Bronchial epithelial cell (primary cell): ENCODE data around the gene GINS1. TPM values are rescaled to one million over a fixed set of nuclear protein-coding genes. Genes with fewer than 3 reads are reported as not detected.

Source experiments
- DNase-seq: peaks from one replicate; pipeline ENCODE4 v3.0.0-alpha.2; 2010; ENCODE audit warnings: low read depth
- FAIRE-seq: peaks from 2 replicates; lab custom pipeline; 2011; peaks lifted over from hg19 to GRCh38; lab: Jason Lieb, UNC
- H3K27me3 ChIP-seq: 2 replicates; pipeline ENCODE4 v1.5.1; 2011; ENCODE audit warnings: low read length; ENCODE audit not compliant: control insufficient read depth, insufficient read depth
- H3K36me3 ChIP-seq: 2 replicates; pipeline ENCODE4 v1.5.1; 2011; ENCODE audit warnings: low read length; ENCODE audit not compliant: control insufficient read depth, insufficient read depth
- H3K4me3 ChIP-seq: 2 replicates; pipeline ENCODE4 v1.5.1; 2011; ENCODE audit warnings: mild to moderate bottlenecking, low read depth, low read length, control low read depth
- total RNA-seq: library from RNA; depleted of rRNA; stranded (reverse); fragments of >200 nt; gene quantifications from 2 replicates; pipeline ENCODE4 v1.2.1, GENCODE V29; 2014
- TF ChIP-seq, protein P1 (sequence below): IDR thresholded peaks from 2 replicates; pipeline ENCODE4 v1.5.1; 2011; ENCODE audit warnings: mild to moderate bottlenecking, moderate library complexity, low read length, control low read depth, inconsistent platforms; ENCODE audit not compliant: insufficient read depth, severe bottlenecking

GINS1 gene
- total RNA-seq, 1 donor from 2014 or later: 1.1 TPM

DNA sequence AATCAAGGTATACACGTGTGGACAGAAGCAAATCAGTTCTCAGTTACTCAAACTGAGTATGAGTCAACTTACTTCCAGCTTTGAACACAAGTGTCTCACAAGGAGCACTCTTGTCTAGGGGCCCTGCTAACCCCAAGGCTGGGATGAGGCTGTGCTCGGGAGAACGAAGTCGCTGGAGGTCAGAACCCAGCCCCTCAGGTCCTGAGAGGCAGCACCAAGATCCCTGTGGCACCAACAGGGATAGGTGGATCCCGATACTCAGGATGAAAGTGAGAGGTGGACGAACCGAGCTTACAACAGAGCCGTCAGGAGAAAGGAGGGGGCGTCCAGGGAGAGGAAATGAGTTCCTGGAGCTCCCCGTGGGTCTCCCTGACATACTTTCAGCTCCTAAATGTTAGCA, 85.7 kb downstream of the GINS1 start:
- TF ChIP-seq, protein P1, sequence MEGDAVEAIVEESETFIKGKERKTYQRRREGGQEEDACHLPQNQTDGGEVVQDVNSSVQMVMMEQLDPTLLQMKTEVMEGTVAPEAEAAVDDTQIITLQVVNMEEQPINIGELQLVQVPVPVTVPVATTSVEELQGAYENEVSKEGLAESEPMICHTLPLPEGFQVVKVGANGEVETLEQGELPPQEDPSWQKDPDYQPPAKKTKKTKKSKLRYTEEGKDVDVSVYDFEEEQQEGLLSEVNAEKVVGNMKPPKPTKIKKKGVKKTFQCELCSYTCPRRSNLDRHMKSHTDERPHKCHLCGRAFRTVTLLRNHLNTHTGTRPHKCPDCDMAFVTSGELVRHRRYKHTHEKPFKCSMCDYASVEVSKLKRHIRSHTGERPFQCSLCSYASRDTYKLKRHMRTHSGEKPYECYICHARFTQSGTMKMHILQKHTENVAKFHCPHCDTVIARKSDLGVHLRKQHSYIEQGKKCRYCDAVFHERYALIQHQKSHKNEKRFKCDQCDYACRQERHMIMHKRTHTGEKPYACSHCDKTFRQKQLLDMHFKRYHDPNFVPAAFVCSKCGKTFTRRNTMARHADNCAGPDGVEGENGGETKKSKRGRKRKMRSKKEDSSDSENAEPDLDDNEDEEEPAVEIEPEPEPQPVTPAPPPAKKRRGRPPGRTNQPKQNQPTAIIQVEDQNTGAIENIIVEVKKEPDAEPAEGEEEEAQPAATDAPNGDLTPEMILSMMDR: no peak
- Histone ChIP-seq H3K4me3 (no peak overlapping the region), H3K36me3 (no peaks in the 10 kb centered on the region), H3K27me3 (no peaks in the 10 kb centered on the region)
- FAIRE-seq (peak; percentile 28), DNase-seq (no peak)

DNA sequence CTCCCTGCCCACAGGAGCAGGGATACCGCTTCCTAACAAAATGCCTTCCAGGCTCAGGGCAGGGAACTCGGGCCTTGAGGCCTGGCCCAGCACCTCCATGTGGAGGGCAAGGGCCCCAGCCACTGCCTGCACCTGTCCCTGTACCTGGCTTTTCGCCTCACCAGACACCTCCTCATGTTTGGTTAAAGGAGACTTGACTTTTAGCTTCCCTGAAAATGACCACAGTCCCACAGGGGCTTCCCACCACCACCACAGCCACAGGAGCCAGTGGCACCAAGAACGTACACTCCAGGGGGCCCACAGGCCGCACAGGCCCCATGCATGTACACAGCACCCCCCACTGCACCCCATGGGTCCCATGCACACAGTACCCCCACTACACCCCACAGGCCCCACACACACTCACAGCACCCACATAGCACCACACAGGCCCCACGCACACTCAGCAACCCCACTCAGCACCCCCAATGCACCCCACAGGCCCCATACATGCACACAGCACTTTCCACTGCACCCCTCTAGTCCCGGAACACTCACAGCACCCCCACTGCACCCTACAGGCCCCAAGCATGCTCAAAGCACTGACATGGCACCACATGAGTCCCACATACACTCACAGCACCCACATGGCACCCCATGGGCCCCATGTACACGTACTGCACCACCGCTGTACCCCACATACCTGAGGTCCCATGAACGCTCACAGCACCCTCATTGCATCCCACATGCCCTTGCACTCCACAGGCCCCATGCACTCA, 86.5 kb downstream of the GINS1 start:
- H3K4me3 ChIP-seq: no peak overlapping the region
- FAIRE-seq: no peak
- no peaks in the 10 kb centered on the region for H3K27me3 ChIP-seq
- no peak for DNase-seq
- no peaks in the 10 kb centered on the region for H3K36me3 ChIP-seq
- TF ChIP-seq, protein P1: no peak

DNA sequence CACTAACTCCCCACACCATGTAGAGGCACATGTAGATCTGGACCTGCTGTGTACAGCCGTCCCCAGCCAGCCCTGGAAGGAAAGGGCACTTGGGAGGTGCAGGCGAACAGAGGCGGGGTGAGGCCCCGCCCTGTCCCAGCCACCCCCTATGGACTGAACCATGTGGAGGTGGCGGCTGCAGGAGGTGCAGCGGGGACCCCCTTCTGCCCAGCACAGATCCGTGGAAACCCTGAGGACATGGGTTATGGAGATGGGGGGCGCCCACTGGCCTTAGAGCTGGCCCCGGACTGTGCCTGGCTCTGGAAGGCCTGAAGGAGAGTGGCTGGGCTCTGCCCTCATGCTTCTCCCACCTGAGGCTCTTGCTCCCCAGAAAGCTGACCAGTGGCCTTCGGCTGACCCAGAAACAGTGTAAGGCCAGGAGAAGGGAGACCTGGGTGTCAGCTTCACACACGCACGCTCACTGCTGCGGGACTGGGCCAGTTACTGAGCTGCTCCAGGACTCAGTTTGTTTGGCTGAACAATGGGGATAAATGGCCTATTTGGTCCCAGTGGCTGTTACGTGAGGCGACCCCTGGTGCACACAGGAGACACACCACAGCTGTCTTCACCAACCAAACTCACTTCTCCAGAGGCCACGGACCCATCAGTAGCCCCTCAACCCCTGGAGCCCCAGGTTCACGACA, 87.2 kb downstream of the GINS1 start:
- TF ChIP-seq, protein P1: no peak
- no peaks in the 10 kb centered on the region for H3K27me3 ChIP-seq
- no peaks in the 10 kb centered on the region for H3K36me3 ChIP-seq
- H3K4me3 ChIP-seq: no peak overlapping the region
- FAIRE-seq (no peak), DNase-seq (no peak)

DNA sequence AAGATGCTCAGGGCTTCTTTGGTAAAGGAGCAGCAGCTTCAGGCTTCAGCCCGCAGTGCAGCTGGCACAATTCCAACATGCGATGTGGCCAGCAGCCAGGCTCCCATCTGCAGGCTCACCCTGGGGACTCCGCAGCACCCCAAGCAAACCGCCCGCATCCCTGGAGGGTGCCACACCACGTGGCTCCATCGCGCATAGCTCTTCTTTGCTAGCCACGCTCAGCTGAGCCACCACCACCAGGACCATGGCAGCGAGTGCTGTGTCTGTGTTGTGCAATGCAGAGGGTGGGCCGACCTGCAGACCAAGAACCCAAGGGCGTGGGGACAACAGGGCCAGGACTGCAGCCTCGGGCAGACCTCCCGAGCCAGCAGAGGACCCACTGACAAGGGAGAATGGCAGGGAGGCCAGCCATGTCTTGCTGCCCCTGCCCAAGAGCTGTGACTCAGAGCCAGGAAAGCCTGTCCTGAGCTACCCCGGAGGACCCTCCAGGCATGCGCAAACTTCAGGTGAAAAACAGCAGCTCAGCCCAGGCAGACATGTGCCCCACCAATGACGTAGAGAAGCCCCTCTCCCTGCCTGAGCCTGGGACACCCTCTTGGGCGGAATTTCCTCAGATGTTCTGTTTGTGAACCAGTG, 87.8 kb downstream of the GINS1 start:
- no peaks in the 10 kb centered on the region for H3K27me3 ChIP-seq
- H3K4me3 ChIP-seq: no peak overlapping the region
- TF ChIP-seq, protein P1: no peak
- no peaks in the 10 kb centered on the region for H3K36me3 ChIP-seq
- no peak for FAIRE-seq
- DNase-seq: no peak

DNA sequence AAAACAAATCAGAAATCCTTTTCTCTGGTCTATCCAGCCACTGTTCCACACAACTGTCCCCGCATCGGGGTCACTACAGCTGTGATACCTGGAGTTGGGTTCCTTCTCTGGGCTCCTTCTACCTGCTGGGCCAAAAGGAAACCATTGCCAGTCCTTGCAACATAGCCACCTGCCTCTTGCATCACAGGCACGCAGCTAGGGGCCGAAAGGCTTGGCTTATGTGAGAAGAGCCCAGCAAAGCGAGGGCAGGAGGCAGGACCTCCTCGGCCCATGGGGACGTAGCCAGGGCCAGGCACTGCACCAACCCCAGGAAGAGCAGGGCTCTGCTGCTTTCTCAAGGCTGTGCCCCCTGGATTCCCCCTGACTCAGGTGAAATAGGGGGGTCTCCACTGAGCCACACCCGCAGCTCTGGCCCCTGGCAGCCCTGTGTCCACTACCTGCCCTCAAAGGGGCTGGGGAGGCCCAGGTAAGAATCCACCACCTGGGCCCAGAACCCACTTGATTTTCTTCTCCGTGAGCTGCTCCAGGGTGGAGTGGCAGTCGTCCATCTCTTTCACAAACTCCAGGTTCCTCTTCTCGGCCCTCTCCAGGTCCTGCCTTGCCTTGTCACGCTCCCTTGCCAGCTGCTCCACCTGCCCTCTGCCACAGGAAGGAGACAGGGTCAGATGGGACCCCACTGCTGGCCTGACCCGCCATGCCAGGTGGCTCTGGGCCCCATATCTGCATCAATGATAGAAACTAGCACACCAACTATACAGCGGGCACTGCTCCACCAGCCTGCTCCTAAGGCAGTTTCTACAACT, 88.9 kb downstream of the GINS1 start:
- Histone ChIP-seq H3K27me3 (no peaks in the 10 kb centered on the region), H3K36me3 (no peaks in the 10 kb centered on the region), H3K4me3 (no peak overlapping the region)
- DNase-seq (no peak), FAIRE-seq (no peak)
- TF ChIP-seq, protein P1: no peak
